ENCODE data around the gene PACC1.

The PACC1 gene

GRCh38 chr1:212453156-212453857 lies 38.6 kb upstream of the PACC1 start:
- no peak overlapping the region for H2AFZ ChIP-seq (ENCODE audit: low read length, unreplicated experiment)
- H3K4me1 ChIP-seq (ENCODE audit: control insufficient read depth, insufficient read depth, low read length, unreplicated experiment): no peaks in the 10 kb centered on the region

GRCh38 chr1:212452323-212453155 lies 37.9 kb upstream of the PACC1 start:
- no peak overlapping the region for H3K27ac ChIP-seq (ENCODE audit: low read depth, low read length)
- H3K36me3 ChIP-seq (ENCODE audit: insufficient read depth, low read length): no peaks in the 10 kb centered on the region
- no peaks in the 10 kb centered on the region for H3K4me1 ChIP-seq (ENCODE audit: control insufficient read depth, insufficient read depth, low read length, unreplicated experiment)
- no peak overlapping the region for H3K4me3 ChIP-seq (ENCODE audit: low read depth, low read length)
- H2AFZ ChIP-seq (ENCODE audit: low read length, unreplicated experiment): no peak overlapping the region
- H3K27me3 ChIP-seq (ENCODE audit: insufficient read depth, low read length): no peaks in the 10 kb centered on the region
- no peaks in the 10 kb centered on the region for H3K79me2 ChIP-seq (ENCODE audit: control insufficient read depth, insufficient read depth, low read length, unreplicated experiment)

More at GRCh38 chr1:212453156-212453857, 38.6 kb upstream of the PACC1 start:
- no peak overlapping the region for H3K4me3 ChIP-seq (ENCODE audit: low read depth, low read length)
- H3K36me3 ChIP-seq (ENCODE audit: insufficient read depth, low read length): no peaks in the 10 kb centered on the region
- no peak overlapping the region for H3K27ac ChIP-seq (ENCODE audit: low read depth, low read length)
- H3K27me3 ChIP-seq (ENCODE audit: insufficient read depth, low read length): no peaks in the 10 kb centered on the region
- H3K79me2 ChIP-seq (ENCODE audit: control insufficient read depth, insufficient read depth, low read length, unreplicated experiment): no peaks in the 10 kb centered on the region

- no peak overlapping the region for H2AFZ ChIP-seq (ENCODE audit: low read length, unreplicated experiment)
- no peak overlapping the region for H3K4me3 ChIP-seq (ENCODE audit: low read depth, low read length)
- H3K27ac ChIP-seq (ENCODE audit: low read depth, low read length): no peak overlapping the region
- no peaks in the 10 kb centered on the region for H3K36me3 ChIP-seq (ENCODE audit: insufficient read depth, low read length)
- H3K79me2 ChIP-seq (ENCODE audit: control insufficient read depth, insufficient read depth, low read length, unreplicated experiment): no peaks in the 10 kb centered on the region
- H3K27me3 ChIP-seq (ENCODE audit: insufficient read depth, low read length): no peaks in the 10 kb centered on the region
- no peaks in the 10 kb centered on the region for H3K4me1 ChIP-seq (ENCODE audit: control insufficient read depth, insufficient read depth, low read length, unreplicated experiment)
Measured at GRCh38 chr1:212451416-212452322, 37.0 kb upstream of the PACC1 start.

GRCh38 chr1:212450331-212450881 lies 35.7 kb upstream of the PACC1 start:
- no peak overlapping the region for H3K27ac ChIP-seq (ENCODE audit: low read depth, low read length)
- no peaks in the 10 kb centered on the region for H3K27me3 ChIP-seq (ENCODE audit: insufficient read depth, low read length)
- no peaks in the 10 kb centered on the region for H3K4me1 ChIP-seq (ENCODE audit: control insufficient read depth, insufficient read depth, low read length, unreplicated experiment)
- no peaks in the 10 kb centered on the region for H3K79me2 ChIP-seq (ENCODE audit: control insufficient read depth, insufficient read depth, low read length, unreplicated experiment)
- H3K4me3 ChIP-seq (ENCODE audit: low read depth, low read length): no peak overlapping the region
- no peaks in the 10 kb centered on the region for H3K36me3 ChIP-seq (ENCODE audit: insufficient read depth, low read length)
- no peak overlapping the region for H2AFZ ChIP-seq (ENCODE audit: low read length, unreplicated experiment)

- Histone ChIP-seq H2AFZ (ENCODE audit: low read length, unreplicated experiment) (no peak overlapping the region), H3K4me1 (ENCODE audit: control insufficient read depth, insufficient read depth, low read length, unreplicated experiment) (no peaks in the 10 kb centered on the region), H3K4me3 (ENCODE audit: low read depth, low read length) (no peak overlapping the region), H3K79me2 (ENCODE audit: control insufficient read depth, insufficient read depth, low read length, unreplicated experiment) (no peaks in the 10 kb centered on the region), H3K27me3 (ENCODE audit: insufficient read depth, low read length) (no peaks in the 10 kb centered on the region), H3K36me3 (ENCODE audit: insufficient read depth, low read length) (no peaks in the 10 kb centered on the region), H3K27ac (ENCODE audit: low read depth, low read length) (no peak overlapping the region)
Measured at GRCh38 chr1:212447478-212447877, 32.8 kb upstream of the PACC1 start.

GRCh38 chr1:212446333-212446732 lies 31.6 kb upstream of the PACC1 start:
- Histone ChIP-seq H3K27ac (ENCODE audit: low read depth, low read length) (no peak overlapping the region), H3K79me2 (ENCODE audit: control insufficient read depth, insufficient read depth, low read length, unreplicated experiment) (no peaks in the 10 kb centered on the region), H3K27me3 (ENCODE audit: insufficient read depth, low read length) (no peaks in the 10 kb centered on the region), H3K36me3 (ENCODE audit: insufficient read depth, low read length) (no peaks in the 10 kb centered on the region), H2AFZ (ENCODE audit: low read length, unreplicated experiment) (no peak overlapping the region), H3K4me1 (ENCODE audit: control insufficient read depth, insufficient read depth, low read length, unreplicated experiment) (no peaks in the 10 kb centered on the region), H3K4me3 (ENCODE audit: low read depth, low read length) (no peak overlapping the region)

- Histone ChIP-seq H3K27me3 (ENCODE audit: insufficient read depth, low read length) (no peaks in the 10 kb centered on the region), H2AFZ (ENCODE audit: low read length, unreplicated experiment) (no peak overlapping the region), H3K4me1 (ENCODE audit: control insufficient read depth, insufficient read depth, low read length, unreplicated experiment) (no peaks in the 10 kb centered on the region), H3K79me2 (ENCODE audit: control insufficient read depth, insufficient read depth, low read length, unreplicated experiment) (peaks cover 10% of the 10 kb centered on the region), H3K36me3 (ENCODE audit: insufficient read depth, low read length) (no peaks in the 10 kb centered on the region), H3K4me3 (ENCODE audit: low read depth, low read length) (no peak overlapping the region), H3K27ac (ENCODE audit: low read depth, low read length) (no peak overlapping the region)
Measured at GRCh38 chr1:212442408-212442807, 27.7 kb upstream of the PACC1 start.

- Histone ChIP-seq H3K79me2 (ENCODE audit: control insufficient read depth, insufficient read depth, low read length, unreplicated experiment) (peaks cover 10% of the 10 kb centered on the region), H2AFZ (ENCODE audit: low read length, unreplicated experiment) (no peak overlapping the region), H3K27me3 (ENCODE audit: insufficient read depth, low read length) (no peaks in the 10 kb centered on the region), H3K4me1 (ENCODE audit: control insufficient read depth, insufficient read depth, low read length, unreplicated experiment) (no peaks in the 10 kb centered on the region), H3K4me3 (ENCODE audit: low read depth, low read length) (no peak overlapping the region), H3K36me3 (ENCODE audit: insufficient read depth, low read length) (no peaks in the 10 kb centered on the region), H3K27ac (ENCODE audit: low read depth, low read length) (no peak overlapping the region)
Measured at GRCh38 chr1:212440419-212440818, 25.7 kb upstream of the PACC1 start.

GRCh38 chr1:212438831-212439237 lies 24.1 kb upstream of the PACC1 start:
- Histone ChIP-seq H3K27ac (ENCODE audit: low read depth, low read length) (no peak overlapping the region), H3K4me3 (ENCODE audit: low read depth, low read length) (no peak overlapping the region), H3K79me2 (ENCODE audit: control insufficient read depth, insufficient read depth, low read length, unreplicated experiment) (peaks cover 15% of the 10 kb centered on the region), H2AFZ (ENCODE audit: low read length, unreplicated experiment) (no peak overlapping the region), H3K27me3 (ENCODE audit: insufficient read depth, low read length) (no peaks in the 10 kb centered on the region), H3K4me1 (ENCODE audit: control insufficient read depth, insufficient read depth, low read length, unreplicated experiment) (peaks cover 5% of the 10 kb centered on the region), H3K36me3 (ENCODE audit: insufficient read depth, low read length) (no peaks in the 10 kb centered on the region)

- H3K36me3 ChIP-seq (ENCODE audit: insufficient read depth, low read length): no peaks in the 10 kb centered on the region
- no peak overlapping the region for H3K27ac ChIP-seq (ENCODE audit: low read depth, low read length)
- H2AFZ ChIP-seq (ENCODE audit: low read length, unreplicated experiment): no peak overlapping the region
- H3K4me3 ChIP-seq (ENCODE audit: low read depth, low read length): no peak overlapping the region
- no peaks in the 10 kb centered on the region for H3K27me3 ChIP-seq (ENCODE audit: insufficient read depth, low read length)
- H3K79me2 ChIP-seq (ENCODE audit: control insufficient read depth, insufficient read depth, low read length, unreplicated experiment): peaks cover 21% of the 10 kb centered on the region
- peaks cover 9% of the 10 kb centered on the region for H3K4me1 ChIP-seq (ENCODE audit: control insufficient read depth, insufficient read depth, low read length, unreplicated experiment)
Measured at GRCh38 chr1:212437179-212437798, 22.6 kb upstream of the PACC1 start.

All from ACC112 (cell line).